Left cardiac atrium (tissue), 4 donors: Measurements from ENCODE around the gene PDE10A. TPM values are rescaled to one million over a fixed set of nuclear protein-coding genes. Genes with fewer than 3 reads are reported as not detected.

Source experiments
- ATAC-seq, 2 donors: fragments of 200-7000 bp; cut with Tn5 transposase; one replicate each; pipeline ENCODE4 v1.9.1; 2020; ENCODE audit warnings: mild to moderate bottlenecking in 2 of 2, moderate library complexity in 2 of 2
- DNase-seq: peaks from one replicate; pipeline ENCODE4 v3.0.0-alpha.2; 2020
- intact Hi-C, 2 donors: fragments of 100-400 bp; cut with DNase I; formaldehyde crosslinking; loops; one replicate each; pipeline versions ENCODE4 v1.14.1 to v1.15.1; 2022 to 2023
- long read RNA-seq: library from polyadenylated mRNA; unstranded; transcript quantifications from one replicate; pipeline ENCODE4 v2.0.0, GENCODE V29; 2021
- total RNA-seq, 2 donors: library from RNA; stranded (reverse); fragmentation: NEBNext Ultra II Directional; extraction: Animal tissue kit (Norgen Biotek cat#: 25700); gene quantifications; one replicate each; pipeline ENCODE4 v1.2.1, GENCODE V29; 2021
- donor health status: DM: no; HTN: yes; CAD: no.
- donor health status: DM: no; HTN: yes; CAD: no; lungs with severe emphysema.
- donor health status: DM: yes; HTN: yes; CAD: no.
- donor health status: Dilated cardiomyopathy.

PDE10A gene
- 1 to 10 TPM; 7.1 to 9.4 TPM for total RNA-seq
- long read RNA-seq, partial matches to known transcripts: 0 of 1 reads
- long read RNA-seq, other reads (novel, unspliced or antisense): 1 of 1 reads

DNA sequence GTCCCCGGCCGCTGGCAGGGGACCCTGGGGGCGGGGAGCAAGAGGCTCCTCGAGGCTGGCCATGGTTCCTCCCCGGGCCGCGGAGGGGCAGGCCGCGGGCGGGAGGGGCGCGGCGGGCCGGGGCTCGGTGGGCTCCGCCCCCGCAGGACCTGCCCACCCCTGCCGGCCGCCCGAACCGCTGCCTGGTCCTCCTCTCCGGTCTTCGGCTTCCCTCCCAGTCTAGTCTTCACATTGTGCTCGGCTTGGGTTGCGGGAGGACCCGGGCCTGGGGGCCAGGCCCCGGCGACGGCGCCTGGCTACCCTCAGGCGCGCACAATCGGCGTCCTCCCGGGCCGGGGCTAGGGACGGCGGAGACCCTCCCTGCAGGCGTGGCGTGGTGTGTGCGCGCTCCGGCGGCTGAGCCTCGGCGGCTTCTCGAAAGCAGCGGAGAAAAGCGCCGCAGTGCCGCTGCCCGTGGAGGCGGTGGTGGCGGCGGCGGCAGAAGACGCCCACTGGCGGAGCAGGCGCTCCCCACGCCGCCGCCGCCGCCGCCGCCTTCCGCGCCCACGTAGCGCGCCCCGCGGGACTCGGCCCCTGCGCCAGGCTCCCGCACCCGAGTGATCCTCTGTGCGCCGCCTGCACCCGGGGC is at the start of gene PDE10A:
PDE10A (minus strand) TSS at position 493 of the 628 bp plus-strand sequence; CDS start at position 63, 430 bp downstream.
- ATAC-seq (peak; percentile 66 to 70), DNase-seq (peak; percentile 53)
- intact Hi-C loops: no loop called here

DNA sequence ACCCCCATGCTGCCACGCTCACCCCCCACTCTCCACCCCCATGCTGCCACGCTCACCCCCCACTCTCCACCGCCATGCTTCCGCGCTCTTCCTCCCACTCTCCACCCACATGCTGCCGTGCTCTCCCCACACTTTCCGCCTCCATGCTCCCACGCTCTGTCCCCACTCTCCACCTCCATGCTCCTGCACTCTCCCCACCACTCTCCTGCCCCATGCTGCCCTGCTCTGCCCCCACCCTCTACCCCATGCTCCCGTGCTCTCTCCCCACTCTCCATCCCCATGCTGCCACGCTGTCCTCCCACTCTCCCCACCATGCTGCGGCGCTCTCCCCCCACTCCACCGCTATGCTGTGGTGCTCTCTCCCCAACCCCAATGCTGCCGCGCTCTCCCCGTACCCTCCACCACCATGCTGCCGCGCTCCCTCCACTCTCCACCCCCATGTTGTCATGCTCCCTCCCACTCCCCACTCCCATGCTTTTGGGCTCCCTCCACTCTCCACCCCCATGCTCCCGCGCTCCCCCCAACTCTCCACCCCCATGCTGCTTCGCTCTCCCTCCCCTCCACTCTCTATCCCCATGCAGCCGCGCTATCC is 46.0 kb upstream of the PDE10A start:
- DNase-seq (no peak), ATAC-seq (no peak)
- intact Hi-C loops: no loop called here

DNA sequence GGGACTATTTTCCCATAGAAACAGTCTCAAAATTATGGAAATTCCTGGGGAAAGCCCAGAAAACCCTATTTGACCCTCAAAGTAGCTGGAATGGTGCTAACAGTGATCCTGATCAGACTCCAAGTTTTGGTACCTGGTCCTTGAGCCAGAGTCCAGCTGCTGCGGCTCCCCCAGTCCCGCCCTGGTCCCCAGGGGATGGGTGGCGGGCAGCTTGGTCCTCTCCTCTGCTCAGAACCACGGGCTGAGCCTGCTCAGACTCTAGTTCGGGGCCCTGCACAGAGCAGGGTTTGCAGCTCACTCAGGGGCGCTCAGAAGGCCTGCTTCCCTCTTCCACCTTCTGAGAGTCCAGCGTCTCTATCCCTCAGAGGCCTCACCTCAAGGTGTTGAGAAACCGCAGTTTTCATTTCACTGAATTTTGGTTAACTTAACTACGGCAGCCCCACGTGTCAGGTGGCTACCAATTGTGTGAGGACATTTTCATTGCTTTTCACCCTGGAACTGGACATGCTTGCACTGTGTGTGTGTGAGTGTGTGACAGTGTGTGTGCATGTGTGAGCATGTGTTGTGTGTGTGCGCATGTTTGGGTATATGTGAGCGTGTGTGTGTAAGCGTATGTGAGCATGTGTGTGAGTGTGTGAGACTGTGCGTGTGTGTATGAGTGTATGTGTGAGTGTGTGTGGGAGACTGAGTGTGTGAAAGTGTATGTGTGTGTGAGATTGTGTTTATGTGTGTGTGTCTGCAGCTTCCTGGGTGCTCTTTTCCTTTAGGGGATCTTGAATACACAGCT is 44.2 kb upstream of the PDE10A start:
- ATAC-seq (no peak), DNase-seq (no peak)
- intact Hi-C loops: no loop called here

DNA sequence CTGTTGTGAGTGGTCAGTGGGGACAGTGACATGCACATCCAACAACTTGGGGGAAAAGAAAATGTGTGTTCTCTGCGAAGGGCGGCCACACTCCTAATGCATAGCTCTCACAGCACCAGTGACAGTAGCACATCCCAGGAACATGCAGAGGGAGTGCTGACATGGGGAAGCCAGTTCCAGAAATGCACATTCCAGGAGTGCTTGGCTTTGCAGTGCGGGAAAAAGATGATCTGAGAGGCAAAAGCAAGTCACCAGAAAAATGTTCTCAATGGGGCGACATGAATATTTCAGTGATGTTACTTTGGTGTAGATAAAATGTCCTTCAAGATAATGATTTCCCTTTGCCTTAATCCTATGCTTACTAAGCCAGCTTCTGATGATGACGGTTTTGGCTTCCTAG is 42.9 kb upstream of the PDE10A start:
- ATAC-seq: no peak
- intact Hi-C loops: no loop called here
- DNase-seq: no peak

DNA sequence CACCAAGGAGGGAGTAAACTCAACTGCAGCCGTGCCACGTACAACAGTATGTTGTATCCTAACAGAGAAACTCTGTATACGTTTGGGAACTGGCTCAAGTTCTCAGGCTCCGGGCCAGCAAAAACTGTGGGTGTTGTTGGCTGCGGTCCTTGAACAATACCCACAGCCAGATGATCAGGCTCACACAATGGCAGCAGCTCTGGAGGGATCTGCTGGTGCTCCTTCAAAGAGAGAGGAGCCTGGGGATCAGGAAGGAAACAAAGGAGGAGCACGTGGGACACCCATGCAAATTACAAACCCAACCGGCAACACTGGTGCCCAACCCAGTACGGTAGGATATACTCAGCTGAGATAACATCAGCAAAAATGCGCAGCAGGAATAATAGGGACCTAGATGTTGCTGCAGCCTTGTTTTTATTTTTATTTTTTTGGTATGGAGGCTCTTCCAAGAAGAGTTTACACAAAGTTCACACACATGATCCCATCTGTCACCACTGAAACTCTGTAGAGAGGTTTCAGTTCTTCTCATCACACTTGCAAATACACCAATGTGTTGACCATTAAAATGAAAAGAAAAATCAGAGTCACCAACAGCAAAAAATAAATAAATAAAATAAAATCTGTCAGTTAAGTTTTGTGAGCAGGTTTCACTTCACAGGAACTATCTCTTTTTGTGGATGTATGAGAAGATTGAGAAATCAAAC is 41.2 kb upstream of the PDE10A start:
- intact Hi-C loops: no loop called here
- DNase-seq (peak; percentile 45), ATAC-seq (peak in 1 of 2 donors; percentile 58)

DNA sequence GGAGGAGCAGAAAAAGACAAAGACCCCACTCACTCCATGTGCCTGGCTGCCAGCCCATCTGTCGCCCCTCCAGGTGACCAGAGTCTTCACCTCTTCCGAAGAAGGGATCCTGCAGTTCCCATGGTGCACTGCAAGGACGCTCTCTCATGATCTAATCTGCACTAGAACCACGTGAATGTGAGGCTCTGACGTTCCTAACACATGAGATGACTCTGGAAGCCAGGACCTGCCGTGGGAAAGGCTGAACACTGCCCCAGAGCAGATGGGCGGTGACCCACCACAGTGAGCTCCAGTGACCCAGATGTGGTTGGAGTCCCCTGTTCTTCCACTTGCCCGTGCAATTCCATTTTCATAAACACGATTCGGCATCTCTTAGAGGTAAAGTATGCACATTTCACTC is 39.6 kb upstream of the PDE10A start:
- ATAC-seq (no peak), DNase-seq (no peak)
- intact Hi-C loops: no loop called here

DNA sequence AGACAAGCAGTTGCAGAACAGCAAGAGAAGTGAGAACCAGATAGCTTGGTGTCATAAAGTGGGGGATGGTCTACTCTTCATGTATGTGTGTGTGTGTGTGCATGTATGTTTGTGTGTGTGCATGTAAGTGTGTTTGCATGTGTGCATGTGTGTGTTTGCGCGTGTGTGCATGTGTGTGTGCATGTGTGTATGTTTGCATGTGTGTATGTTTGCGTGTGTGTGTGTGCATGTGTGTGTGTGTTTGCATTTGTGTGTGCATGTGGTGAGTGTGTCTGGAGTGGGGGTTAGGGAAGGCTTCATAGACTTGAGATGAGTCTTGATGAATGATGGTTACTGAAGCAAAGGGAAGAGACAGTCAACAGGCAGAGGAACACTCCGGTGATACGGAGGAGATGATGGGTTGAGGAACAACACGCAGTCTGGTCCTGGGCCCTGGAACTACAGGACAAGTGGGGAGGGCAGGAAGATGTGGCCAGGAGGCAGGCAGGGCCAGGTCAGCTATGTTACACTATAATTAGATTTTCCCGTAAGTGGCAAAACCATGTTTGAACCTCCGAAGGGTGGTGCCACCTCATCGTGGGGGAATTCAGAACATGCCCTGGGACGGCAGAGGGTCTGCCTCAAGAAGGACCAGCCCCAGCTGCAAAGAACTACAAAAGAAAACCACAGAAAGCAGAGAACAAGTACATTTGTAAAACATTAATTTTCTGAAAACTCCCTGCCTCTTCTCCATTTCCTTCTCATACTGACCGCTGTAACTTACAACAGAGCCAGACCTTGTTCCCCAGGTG is 38.7 kb upstream of the PDE10A start:
- ATAC-seq (peak; percentile 20 to 47), DNase-seq (no peak)
- intact Hi-C loops: no loop called here

DNA sequence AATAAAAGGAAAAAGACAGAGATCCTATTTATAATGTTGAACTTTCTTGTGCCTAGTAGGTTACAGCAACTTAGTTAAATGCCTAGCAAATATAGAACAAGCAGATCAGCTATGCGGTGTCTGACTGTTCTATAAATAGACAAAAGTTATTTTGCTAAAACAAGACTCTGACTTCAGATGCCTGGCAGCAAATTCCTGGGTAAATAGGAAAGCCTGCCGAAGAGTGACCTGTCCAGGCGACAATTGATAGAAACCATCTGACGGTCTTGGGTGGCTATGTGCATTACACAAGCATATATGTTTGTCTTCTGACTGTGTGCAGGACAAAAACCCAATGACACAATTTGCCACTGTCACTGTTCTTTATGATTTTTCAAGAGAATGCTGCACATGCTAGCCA is 38.0 kb upstream of the PDE10A start:
- intact Hi-C loops: no loop called here
- DNase-seq (no peak), ATAC-seq (peak; percentile 66 to 74)

DNA sequence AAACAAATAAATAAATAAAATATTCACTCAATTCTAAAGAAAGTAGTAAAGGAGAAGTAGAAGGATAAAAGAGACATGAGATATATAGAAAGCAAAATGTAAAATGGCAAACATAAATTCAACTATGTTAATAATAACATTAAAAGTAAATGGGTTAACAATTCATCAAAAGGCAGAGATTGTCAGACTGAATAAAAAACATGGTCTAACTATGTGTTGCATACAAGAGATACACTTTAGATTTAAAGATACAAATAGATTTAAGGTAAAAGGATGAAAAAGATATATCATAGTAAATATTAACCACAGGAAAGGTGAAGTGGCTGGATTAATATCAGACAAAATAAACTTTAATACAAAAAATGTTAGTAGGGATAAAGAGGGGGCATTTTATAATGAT is 35.8 kb upstream of the PDE10A start:
- ATAC-seq: no peak
- intact Hi-C loops: no loop called here
- no peak for DNase-seq

DNA sequence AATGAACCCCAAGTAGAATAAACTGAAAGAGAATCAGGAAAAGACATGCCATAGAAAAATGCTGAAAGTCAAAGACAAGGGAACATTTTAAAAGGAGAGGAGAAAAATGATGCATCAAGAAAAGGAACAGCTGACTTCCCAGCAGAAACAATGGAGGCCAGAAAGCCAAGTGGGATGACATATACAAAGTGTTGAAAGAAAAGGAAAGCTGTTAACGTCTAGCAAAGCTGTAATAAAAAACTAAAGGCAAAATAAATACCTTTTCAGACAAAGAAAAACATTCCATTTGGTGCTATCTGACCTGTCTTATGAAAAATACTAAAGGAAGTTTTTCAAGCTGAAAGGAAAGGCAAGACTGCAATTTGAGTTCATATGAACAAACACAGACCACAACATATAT is 34.1 kb upstream of the PDE10A start:
- DNase-seq: no peak
- intact Hi-C loops: no loop called here
- no peak for ATAC-seq

DNA sequence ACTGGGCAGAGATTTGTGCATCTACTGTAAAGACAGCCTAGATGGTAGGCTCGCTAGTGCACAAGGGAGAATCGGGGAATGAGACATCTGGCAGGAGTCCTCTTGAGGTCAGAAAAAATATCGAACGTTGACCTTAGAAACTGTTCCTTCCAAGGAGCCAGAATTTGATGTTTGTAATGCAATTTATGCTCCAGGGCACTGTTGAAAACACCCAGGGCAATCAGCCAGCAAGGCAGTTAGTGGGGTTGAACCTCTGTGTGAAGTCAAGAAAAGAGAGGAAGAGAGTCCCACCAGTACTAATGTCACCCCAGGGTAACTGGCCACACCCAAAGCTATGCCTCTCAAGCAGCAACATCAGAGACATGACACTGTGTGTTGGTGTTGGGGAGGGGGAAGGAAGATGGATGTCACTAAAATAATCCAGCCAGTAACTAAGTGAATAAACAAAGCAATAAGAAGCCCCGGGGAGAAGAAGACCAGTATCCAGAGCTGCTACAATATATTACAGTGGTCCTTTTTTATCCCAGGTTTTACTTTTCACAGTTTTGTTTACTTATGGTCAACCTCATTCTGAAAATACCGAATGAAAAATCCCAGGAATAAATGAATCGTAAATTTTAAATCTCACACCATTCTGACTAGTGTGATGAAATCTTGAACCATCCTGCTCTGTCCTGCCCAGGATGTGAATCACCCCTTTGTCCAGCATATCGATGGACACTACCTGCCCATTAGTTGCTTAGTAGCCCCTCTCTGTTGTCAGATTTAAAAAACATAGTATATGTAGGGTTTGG is 32.9 kb upstream of the PDE10A start:
- no peak for ATAC-seq
- intact Hi-C loops: no loop called here
- no peak for DNase-seq

DNA sequence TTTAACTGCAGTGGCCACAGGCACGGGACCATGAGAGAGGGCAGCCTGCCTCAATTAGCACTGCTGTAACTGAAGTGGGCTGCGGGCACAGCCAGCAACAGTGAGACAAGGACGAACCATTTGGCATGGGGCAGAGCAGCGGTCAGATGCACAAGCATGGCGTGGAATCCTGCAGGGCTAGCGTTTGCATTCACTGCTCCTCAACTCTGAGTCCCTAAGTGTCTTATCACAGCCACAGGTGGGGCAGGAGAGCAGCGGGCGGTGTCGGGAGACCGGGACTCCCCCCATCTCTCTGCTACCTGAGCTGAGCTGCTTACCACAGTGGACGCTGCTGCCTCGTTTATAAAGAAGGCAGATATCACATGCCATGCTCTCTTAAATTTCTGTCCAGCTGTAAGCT is 31.3 kb upstream of the PDE10A start:
- DNase-seq: no peak
- intact Hi-C loops: no loop called here

DNA sequence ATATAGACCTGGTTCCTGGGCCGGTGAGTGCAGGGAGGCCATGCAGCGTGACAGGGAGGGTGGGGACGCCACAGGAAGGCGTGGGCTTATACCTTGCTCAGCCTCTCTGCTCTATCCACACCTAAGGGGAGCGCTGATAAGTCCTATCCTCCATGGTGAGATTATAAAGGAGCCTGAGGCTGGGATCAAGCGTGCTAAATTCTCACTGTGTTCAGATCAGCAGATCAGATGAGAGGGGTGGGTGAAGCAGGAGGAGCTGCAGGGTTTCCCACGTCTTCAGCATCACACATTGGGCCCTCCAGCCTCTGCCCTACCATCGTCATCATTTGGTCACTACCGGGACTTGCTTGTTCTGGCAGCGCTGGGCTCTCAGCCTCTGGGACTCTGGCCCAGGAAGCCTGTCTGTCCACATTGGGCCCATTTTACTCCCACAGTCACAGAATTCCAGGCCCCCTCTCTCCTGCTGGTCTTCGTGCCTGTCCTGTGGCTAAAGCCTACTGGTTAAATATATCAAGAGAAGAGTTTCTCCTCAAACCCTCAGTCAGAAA is 29.1 kb upstream of the PDE10A start:
- intact Hi-C loops: no loop called here
- ATAC-seq (no peak), DNase-seq (no peak)

More for the DNA sequence above, 31.3 kb upstream of the PDE10A start:
- peak; percentile 53 to 65 for ATAC-seq

DNA sequence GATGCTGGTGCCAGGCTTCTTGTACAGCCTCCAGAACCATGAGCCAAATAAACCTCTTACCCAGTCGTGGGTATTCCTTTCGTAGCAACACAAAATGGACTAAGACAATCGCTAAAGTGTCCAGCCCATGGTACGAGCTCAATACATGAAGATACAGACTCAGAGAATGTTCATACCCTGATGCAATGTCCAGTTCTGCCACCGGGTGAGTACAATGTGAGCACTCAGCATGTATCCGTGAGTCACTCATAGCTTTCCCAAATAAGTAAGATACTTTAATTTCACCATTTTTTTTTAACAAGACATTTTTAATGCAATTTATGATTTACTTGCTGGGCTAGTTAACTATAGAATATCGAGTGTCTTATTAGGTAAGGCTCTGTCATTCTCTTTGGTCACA is 26.7 kb upstream of the PDE10A start:
- ATAC-seq: no peak
- intact Hi-C loops: no loop called here
- no peak for DNase-seq

DNA sequence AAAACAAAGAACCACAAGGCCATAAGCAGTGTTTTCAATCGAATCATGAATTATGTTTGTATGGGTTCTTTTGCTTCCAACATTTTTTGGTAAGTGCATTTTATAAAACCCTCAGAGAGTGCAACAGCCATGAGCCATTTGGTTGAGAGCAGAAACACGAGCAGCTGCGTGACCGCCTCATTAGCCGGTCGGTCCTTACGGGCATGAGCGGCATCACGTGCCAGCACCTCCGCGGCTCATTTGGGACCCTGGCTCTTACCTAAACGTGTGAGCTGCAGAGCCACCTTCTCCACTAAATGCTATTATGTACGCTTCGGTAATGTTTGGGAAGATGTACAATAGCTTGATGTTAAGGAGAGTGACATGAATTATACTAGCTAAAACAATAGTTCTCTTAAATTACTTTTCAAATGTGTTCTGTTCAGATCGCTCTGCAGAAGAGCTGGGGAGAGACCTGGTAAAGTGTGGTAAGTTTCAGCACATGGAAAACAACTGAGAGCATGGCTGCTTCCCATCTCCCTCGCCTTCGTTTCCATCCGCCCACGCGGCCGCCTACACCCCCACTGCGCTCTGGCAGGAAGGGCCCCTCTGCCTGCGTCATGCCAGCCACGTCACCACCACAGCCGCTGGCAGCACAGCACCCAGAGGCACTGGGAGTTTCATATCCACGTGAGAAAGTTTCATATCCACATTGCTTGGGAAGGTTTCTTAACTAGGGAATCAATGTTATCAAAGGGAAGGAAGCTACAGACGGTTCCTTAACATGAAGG is 23.7 kb upstream of the PDE10A start:
- intact Hi-C loops: no loop called here
- DNase-seq (no peak), ATAC-seq (no peak)

DNA sequence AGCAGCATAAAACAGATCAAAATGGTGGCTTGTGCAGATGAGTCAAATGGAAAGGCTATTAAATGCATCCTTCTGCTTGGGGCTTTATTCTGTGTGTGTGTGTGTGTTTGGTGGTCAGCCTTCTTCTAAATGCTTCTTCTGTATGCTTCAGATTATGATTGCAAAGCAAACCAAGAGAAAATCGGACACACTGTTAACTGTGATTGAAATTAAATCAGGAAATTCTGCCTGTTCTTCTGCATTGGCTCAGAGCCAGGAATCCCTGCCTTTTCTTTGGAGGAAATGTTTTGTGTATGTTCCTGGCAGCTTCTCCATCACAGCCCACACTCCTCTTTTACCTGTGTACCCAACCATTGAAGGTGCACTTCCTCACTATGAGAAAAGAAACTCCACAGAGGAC is 22.3 kb upstream of the PDE10A start:
- intact Hi-C loops: no loop called here
- ATAC-seq (no peak), DNase-seq (no peak)

DNA sequence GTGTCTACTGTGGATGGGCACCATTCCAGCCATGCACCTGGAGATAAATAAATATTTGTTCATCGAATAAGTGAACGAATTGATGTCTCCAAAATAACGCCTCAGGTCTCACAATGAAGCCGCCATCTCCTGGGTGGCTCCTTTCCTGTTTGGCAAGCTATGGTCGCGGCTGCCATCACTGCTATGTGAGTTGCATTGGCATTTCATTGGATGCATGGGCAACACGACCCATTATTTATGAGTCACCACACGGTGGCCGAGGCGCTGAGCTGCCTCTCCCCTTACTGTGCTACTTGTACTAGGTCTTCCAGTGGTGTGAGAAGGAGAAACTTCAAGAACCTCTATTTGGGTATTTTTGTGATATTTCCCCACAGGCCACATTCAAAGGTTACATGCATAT is 21.3 kb upstream of the PDE10A start:
- DNase-seq (no peak), ATAC-seq (no peak)
- intact Hi-C loops: no loop called here
